HL-60 (cell line): ENCODE data around the gene LCOR.

Experiments used
- CTCF ChIP-seq: IDR thresholded peaks from one replicate; pipeline ENCODE4 v1.5.1; 2011; ENCODE audit warnings: low read length, control low read depth, inconsistent platforms; ENCODE audit not compliant: insufficient read depth
- GABPA ChIP-seq: IDR thresholded peaks from 2 replicates; pipeline ENCODE4 v1.6.1; 2012; ENCODE audit warnings: low read depth
- POLR2AphosphoS5 ChIP-seq: IDR thresholded peaks from 2 replicates; pipeline ENCODE4 v1.6.1; 2012; ENCODE audit warnings: low read depth
- TF ChIP-seq, protein P1 (sequence below): IDR thresholded peaks from 2 replicates; pipeline ENCODE4 v1.6.1; 2012; ENCODE audit warnings: low read depth; ENCODE audit not compliant: insufficient replicate concordance

DNA sequence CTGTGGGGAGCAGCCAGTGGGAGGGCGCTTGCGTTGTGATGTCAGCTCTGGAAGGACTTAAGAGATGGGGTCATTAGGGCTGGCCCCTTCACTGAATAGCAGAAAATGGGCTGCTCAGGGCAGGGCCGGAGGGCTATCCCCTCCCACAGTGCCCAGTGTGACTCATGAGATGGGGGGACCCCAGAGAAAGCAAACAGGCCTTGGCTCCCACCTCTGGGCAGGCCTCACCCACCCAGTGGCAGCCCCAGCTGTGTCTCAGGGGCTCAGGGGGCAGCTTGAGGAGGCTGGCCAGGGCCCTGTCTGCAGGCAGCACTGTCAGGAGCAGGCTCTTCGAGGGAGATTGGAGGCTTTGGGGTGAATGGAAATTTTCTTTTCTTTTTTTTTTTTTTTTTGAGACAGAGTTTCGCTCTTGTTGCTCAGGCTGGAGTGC is 185.4 kb downstream of the LCOR start:
- TF ChIP-seq CTCF (no peak), POLR2AphosphoS5 (no peak), GABPA (no peak)
- TF ChIP-seq, protein P1, sequence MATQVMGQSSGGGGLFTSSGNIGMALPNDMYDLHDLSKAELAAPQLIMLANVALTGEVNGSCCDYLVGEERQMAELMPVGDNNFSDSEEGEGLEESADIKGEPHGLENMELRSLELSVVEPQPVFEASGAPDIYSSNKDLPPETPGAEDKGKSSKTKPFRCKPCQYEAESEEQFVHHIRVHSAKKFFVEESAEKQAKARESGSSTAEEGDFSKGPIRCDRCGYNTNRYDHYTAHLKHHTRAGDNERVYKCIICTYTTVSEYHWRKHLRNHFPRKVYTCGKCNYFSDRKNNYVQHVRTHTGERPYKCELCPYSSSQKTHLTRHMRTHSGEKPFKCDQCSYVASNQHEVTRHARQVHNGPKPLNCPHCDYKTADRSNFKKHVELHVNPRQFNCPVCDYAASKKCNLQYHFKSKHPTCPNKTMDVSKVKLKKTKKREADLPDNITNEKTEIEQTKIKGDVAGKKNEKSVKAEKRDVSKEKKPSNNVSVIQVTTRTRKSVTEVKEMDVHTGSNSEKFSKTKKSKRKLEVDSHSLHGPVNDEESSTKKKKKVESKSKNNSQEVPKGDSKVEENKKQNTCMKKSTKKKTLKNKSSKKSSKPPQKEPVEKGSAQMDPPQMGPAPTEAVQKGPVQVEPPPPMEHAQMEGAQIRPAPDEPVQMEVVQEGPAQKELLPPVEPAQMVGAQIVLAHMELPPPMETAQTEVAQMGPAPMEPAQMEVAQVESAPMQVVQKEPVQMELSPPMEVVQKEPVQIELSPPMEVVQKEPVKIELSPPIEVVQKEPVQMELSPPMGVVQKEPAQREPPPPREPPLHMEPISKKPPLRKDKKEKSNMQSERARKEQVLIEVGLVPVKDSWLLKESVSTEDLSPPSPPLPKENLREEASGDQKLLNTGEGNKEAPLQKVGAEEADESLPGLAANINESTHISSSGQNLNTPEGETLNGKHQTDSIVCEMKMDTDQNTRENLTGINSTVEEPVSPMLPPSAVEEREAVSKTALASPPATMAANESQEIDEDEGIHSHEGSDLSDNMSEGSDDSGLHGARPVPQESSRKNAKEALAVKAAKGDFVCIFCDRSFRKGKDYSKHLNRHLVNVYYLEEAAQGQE, result no peak
